ENCODE data around the gene MC2R.

GRCh38 chr18:13943338-13943737 lies 28.0 kb upstream of the MC2R start:
- TF ChIP-seq CTCF (IDR thresholded peaks at IDR 0.05), result no peak
- TF ChIP-seq POLR2AphosphoS5 (IDR thresholded peaks at IDR 0.05), result no peak
- no peak for TF ChIP-seq POLR2A (IDR thresholded peaks at IDR 0.05)

Data from prostate gland (tissue), 2 donors.